Pancreas (tissue), 10 donors: ENCODE results near the gene DMP1. TPM values are rescaled to one million over a fixed set of nuclear protein-coding genes. Genes with fewer than 3 reads are reported as not detected.

Experiments used
- ATAC-seq, 4 donors: fragments of 200-7000 bp; cut with Tn5 transposase; one replicate each; pipeline versions ENCODE4 v1.8.0 to v1.9.1; 2020; ENCODE audit warnings: mild to moderate bottlenecking in 4 of 4, moderate library complexity in 4 of 4
- DNase-seq, 6 donors: peaks; one replicate each; pipeline ENCODE4 v3.0.0-alpha.2; 2020
- FAIRE-seq: peaks from 2 replicates; lab custom pipeline; 2012; peaks lifted over from hg19 to GRCh38; lab: Jason Lieb, UNC
- H3K27ac ChIP-seq, 4 donors: fragments of 200-600 bp; sonication (generic); 1 replicate in 3 of 4; 2 replicates in 1 of 4; pipeline versions ENCODE4 v1.5.0 to v1.8.0; 2020
- H3K27me3 ChIP-seq, 4 donors: fragments of 200-600 bp; one replicate each; pipeline ENCODE4 v1.8.0; 2021
- H3K36me3 ChIP-seq, 3 donors: fragments of 200-600 bp; sonication (generic) in 1 of 3; one replicate each; pipeline versions ENCODE4 v1.5.0 to v1.8.0; 2020 to 2021
- H3K4me1 ChIP-seq, 3 donors: fragments of 200-600 bp; one replicate each; pipeline ENCODE4 v1.8.0; 2021
- H3K4me3 ChIP-seq, 4 donors: fragments of 200-600 bp; sonication (generic) in 2 of 4; one replicate each; pipeline versions ENCODE4 v1.5.0 to v1.8.0; 2020 to 2021
- H3K9me3 ChIP-seq, 4 donors: fragments of 200-600 bp; one replicate each; pipeline ENCODE4 v1.8.0; 2021
- CTCF ChIP-seq, 4 donors: fragments of 200-600 bp; sonication (generic) in 3 of 4; IDR thresholded peaks; one replicate each; pipeline versions ENCODE4 v1.5.0 to v1.8.0; 2021; ENCODE audit warnings: antibody characterized with exemption in 4 of 4
- WGBS, 2 donors: extraction: QIAGEN DNeasy Blood & Tissue Kit; methylation state at CpG; one replicate each; pipeline ENCODE4 v1.1.7; 2013; 5-methylcytosine and 5-hydroxymethylcytosine counted together
- intact Hi-C, 3 donors: fragments of 100-400 bp; cut with DNase I; formaldehyde crosslinking; loops; one replicate each; pipeline versions ENCODE4 v1.11.1 to v1.14.2; 2022
- polyA plus RNA-seq, 2 donors: library from polyadenylated mRNA; stranded (reverse); fragments of 200-250 nt; gene quantifications; one replicate each; pipeline ENCODE4 v1.2.3, GENCODE V29; 2013
- total RNA-seq, 6 donors: library from RNA; stranded (reverse); fragmentation: NEBNext Ultra II Directional in 4 of 6; extraction: Animal tissue kit (Norgen Biotek cat#: 25700) in 4 of 6; gene quantifications; one replicate each; pipeline versions ENCODE4 v1.2.1 to v1.2.4, GENCODE V29; 2021 to 2023
- donor health status: healthy with polysubstance abuse.
- donor health status: DM: no; HTN: no; CAD: no; lungs with moderate emphysema.
- donor health status: DM: no; HTN: no; CAD: no.
- donor health status: control.
- donor health status: control.
- donor health status: Bipolar disorder and iron deficiency.
- donor health status: DM: yes; HTN: yes; CAD: no.
- donor health status: DM: no; HTN: no; CAD: no.
- donor health status: DM: no; HTN: no; CAD: no.
- donor health status: DM: yes; HTN: yes; CAD: no.

Gene DMP1
- total RNA-seq (not detected), polyA plus RNA-seq (under 1 TPM in 1 of 2 donors, not detected in 1; 0.02 TPM)

- 91 to 93% methylated on average over 3 of the region's 3 CpGs for WGBS, 2 donors
- no peaks in the 10 kb centered on the region for H3K4me1 ChIP-seq
- no peaks in the 10 kb centered on the region for H3K27me3 ChIP-seq
- DNase-seq, result no peak
- intact Hi-C loops, result no loop called here
- no peak within 1 kb of the TSS for H3K4me3 ChIP-seq
- no peak within 1 kb of the TSS for H3K27ac ChIP-seq
- H3K36me3 ChIP-seq, result no peaks in the 10 kb centered on the region
- no peak for TF ChIP-seq CTCF (IDR thresholded peaks at IDR 0.05)
- no peak for ATAC-seq
- no peaks in the 10 kb centered on the region for H3K9me3 ChIP-seq
- no peak for FAIRE-seq
Observed at GRCh38 chr4:87649980-87650379, at the start of gene DMP1. DMP1 (plus strand) TSS chr4:87650280; CDS start chr4:87656493, 6,213 bp downstream.

- Histone ChIP-seq H3K27me3 (no peaks in the 10 kb centered on the region), H3K27ac (no peak overlapping the region), H3K4me3 (no peak overlapping the region), H3K9me3 (no peaks in the 10 kb centered on the region), H3K36me3 (no peaks in the 10 kb centered on the region), H3K4me1 (no peaks in the 10 kb centered on the region)
- ATAC-seq (no peak), FAIRE-seq (no peak), DNase-seq (no peak)
- no peak for TF ChIP-seq CTCF (IDR thresholded peaks at IDR 0.05)
- intact Hi-C loops, result no loop called here
Observed at GRCh38 chr4:87601361-87601760, 48.7 kb upstream of the DMP1 start.

GRCh38 chr4:87608229-87608628, 41.9 kb upstream of the DMP1 start, which contains the start of gene DSPP:
DSPP (plus strand) TSS chr4:87608529; CDS start chr4:87610909, 2,380 bp downstream.
- no peaks in the 10 kb centered on the region for H3K36me3 ChIP-seq
- no peak for TF ChIP-seq CTCF (IDR thresholded peaks at IDR 0.05)
- DNase-seq (no peak), ATAC-seq (no peak), FAIRE-seq (no peak)
- no peaks in the 10 kb centered on the region for H3K9me3 ChIP-seq
- intact Hi-C loops, result no loop called here
- no peak within 1 kb of the TSS for H3K4me3 ChIP-seq
- no peak within 1 kb of the TSS for H3K27ac ChIP-seq
- no peaks in the 10 kb centered on the region for H3K4me1 ChIP-seq
- WGBS, 2 donors, result 70 to 81% methylated on average over 4 of the region's 4 CpGs
- peaks cover 0 to 18% (median 0%) of the 10 kb centered on the region in 4 donors for H3K27me3 ChIP-seq

GRCh38 chr4:87614292-87614890, 35.7 kb upstream of the DMP1 start:
- DNase-seq, result no peak
- no peaks in the 10 kb centered on the region for H3K9me3 ChIP-seq
- peaks cover 0 to 21% (median 0%) of the 10 kb centered on the region in 4 donors for H3K27me3 ChIP-seq
- H3K4me1 ChIP-seq, result no peaks in the 10 kb centered on the region
- no peak for TF ChIP-seq CTCF (IDR thresholded peaks at IDR 0.05)
- intact Hi-C loops, result no loop called here
- FAIRE-seq, result no peak
- H3K27ac ChIP-seq, result no peak overlapping the region
- no peaks in the 10 kb centered on the region for H3K36me3 ChIP-seq
- ATAC-seq, result no peak
- 81 to 91% methylated on average over 4 of the region's 4 CpGs for WGBS, 2 donors
- no peak overlapping the region for H3K4me3 ChIP-seq

- Histone ChIP-seq H3K9me3 (no peaks in the 10 kb centered on the region), H3K4me3 (no peak overlapping the region), H3K27ac (no peak overlapping the region), H3K27me3 (peaks cover 0 to 19% (median 0%) of the 10 kb centered on the region in 4 donors), H3K36me3 (no peaks in the 10 kb centered on the region), H3K4me1 (no peaks in the 10 kb centered on the region)
- intact Hi-C loops, result no loop called here
- no peak for ATAC-seq
- 68 to 73% methylated on average over 9 of the region's 9 CpGs for WGBS, 2 donors
- TF ChIP-seq CTCF (IDR thresholded peaks at IDR 0.05), result no peak
- no peak for DNase-seq
- no peak for FAIRE-seq
Observed at GRCh38 chr4:87616268-87616667, 33.8 kb upstream of the DMP1 start.
